Neural cell (in vitro differentiated cells): Measurements from ENCODE around the gene MAGI1. TPM values are rescaled to one million over a fixed set of nuclear protein-coding genes. Genes with fewer than 3 reads are reported as not detected.

ENCODE experiments used
- H2AFZ ChIP-seq: fragments of 200-600, 300-800 bp; sonication (generic), shearing (Covaris generic); 2 replicates; pipeline ENCODE4 v1.6.0; 2014; ENCODE audit warnings: low read depth, mild to moderate bottlenecking, antibody characterized with exemption, low read length, moderate library complexity
- H3F3A ChIP-seq: fragments of 200-600 bp; shearing (Covaris generic); 2 replicates; pipeline ENCODE4 v1.6.1; 2016; ENCODE audit warnings: mild to moderate bottlenecking, moderate library complexity, mixed read lengths, antibody characterized with exemption, low read length; ENCODE audit not compliant: insufficient read depth, poor library complexity, severe bottlenecking
- H3K27ac ChIP-seq: fragments of 200-600, 300-800 bp; sonication (generic), shearing (Covaris generic); 2 replicates; pipeline ENCODE4 v1.5.1; 2014; ENCODE audit warnings: mild to moderate bottlenecking, low read length, moderate library complexity
- H3K27me3 ChIP-seq: fragments of 300-800, 200-600 bp; sonication (generic), shearing (Covaris generic); 2 replicates; pipeline ENCODE4 v1.6.0; 2014; ENCODE audit warnings: mild to moderate bottlenecking, low read depth, low read length, moderate library complexity; ENCODE audit not compliant: insufficient read depth
- H3K36me3 ChIP-seq: fragments of 300-800, 200-600 bp; sonication (generic), shearing (Covaris generic); 2 replicates; pipeline ENCODE4 v1.5.1; 2014; ENCODE audit warnings: mild to moderate bottlenecking, antibody characterized with exemption, low read length, moderate library complexity; ENCODE audit not compliant: insufficient read depth
- H3K4me2 ChIP-seq: fragments of 300-800, 200-600 bp; sonication (generic), shearing (Covaris generic); 2 replicates; pipeline ENCODE4 v1.6.0; 2014; ENCODE audit warnings: mild to moderate bottlenecking, low read length
- H3K4me3 ChIP-seq: fragments of 300-800, 200-600 bp; sonication (generic), shearing (Covaris generic); 2 replicates; pipeline ENCODE4 v1.5.1; 2014; ENCODE audit warnings: mild to moderate bottlenecking, low read length, moderate library complexity
- H3K79me2 ChIP-seq: fragments of 200-600 bp; shearing (Covaris generic); replicated peaks from 2 replicates; pipeline ENCODE4 v1.6.0; 2014; ENCODE audit warnings: mild to moderate bottlenecking, low read length, moderate library complexity; ENCODE audit not compliant: insufficient read depth
- H3K9ac ChIP-seq: fragments of 300-800, 200-600 bp; sonication (generic), shearing (Covaris generic); 2 replicates; pipeline ENCODE4 v1.6.1; 2016; ENCODE audit warnings: mild to moderate bottlenecking, low read length, mixed read lengths
- H3K9me2 ChIP-seq: fragments of 200-600 bp; shearing (Covaris generic); 2 replicates; pipeline ENCODE4 v1.6.1; 2016; ENCODE audit warnings: mild to moderate bottlenecking, low read length, mixed read lengths; ENCODE audit not compliant: insufficient read depth
- H3K9me3 ChIP-seq: fragments of 200-600, 300-800 bp; sonication (generic), shearing (Covaris generic); 2 replicates; pipeline ENCODE4 v1.6.1; 2016; ENCODE audit warnings: mild to moderate bottlenecking, mixed run types, low read length, moderate library complexity, mixed read lengths
- H4K20me1 ChIP-seq: fragments of 200-600 bp; shearing (Covaris generic); 2 replicates; pipeline ENCODE4 v1.6.1; 2016; ENCODE audit warnings: mild to moderate bottlenecking, mixed run types; ENCODE audit not compliant: insufficient read depth
- CTCF ChIP-seq: fragments of 450-650 bp; IDR thresholded peaks from 2 replicates; pipeline ENCODE4 v1.5.1; 2014; ENCODE audit warnings: antibody characterized with exemption, mild to moderate bottlenecking, moderate library complexity; ENCODE audit not compliant: poor library complexity, severe bottlenecking
- EP300 ChIP-seq: fragments of 450-650 bp; conservative IDR thresholded peaks from 2 replicates; pipeline ENCODE4 v1.6.1; 2014; ENCODE audit warnings: antibody characterized with exemption, mild to moderate bottlenecking, moderate library complexity; ENCODE audit not compliant: poor library complexity, severe bottlenecking
- EZH2 ChIP-seq: fragments of 200-600, 300-800 bp; shearing (Covaris generic), sonication (generic); IDR thresholded peaks from 2 replicates; pipeline ENCODE4 v1.6.1; 2014; ENCODE audit warnings: antibody characterized with exemption, low read length, borderline replicate concordance, mild to moderate bottlenecking; ENCODE audit not compliant: insufficient read depth, poor library complexity, severe bottlenecking
- MXI1 ChIP-seq: fragments of 450-650 bp; conservative IDR thresholded peaks from 2 replicates; pipeline ENCODE4 v1.6.1; 2014; ENCODE audit warnings: antibody characterized with exemption, mild to moderate bottlenecking; ENCODE audit not compliant: poor library complexity, severe bottlenecking
- POLR2AphosphoS5 ChIP-seq: IDR thresholded peaks from 2 replicates; pipeline ENCODE4 v1.6.1; 2012
- RAD21 ChIP-seq: fragments of 450-650 bp; conservative IDR thresholded peaks from 2 replicates; pipeline ENCODE4 v1.6.1; 2014; ENCODE audit warnings: antibody characterized with exemption, mild to moderate bottlenecking, moderate library complexity
- REST ChIP-seq: IDR thresholded peaks from 2 replicates; pipeline ENCODE4 v1.6.1; 2012; ENCODE audit warnings: borderline replicate concordance
- SMC3 ChIP-seq: fragments of 450-650 bp; conservative IDR thresholded peaks from 2 replicates; pipeline ENCODE4 v1.6.1; 2014; ENCODE audit warnings: antibody characterized with exemption, mild to moderate bottlenecking, moderate library complexity; ENCODE audit not compliant: poor library complexity
- TAF1 ChIP-seq: IDR thresholded peaks from 2 replicates; pipeline ENCODE4 v1.6.1; 2012; ENCODE audit warnings: low read depth
- polyA plus RNA-seq: library from polyadenylated mRNA; depleted of rRNA; stranded (reverse); fragments of >200 nt; gene quantifications from 2 replicates; pipeline ENCODE4 v1.2.3, GENCODE V29; 2014

The MAGI1 gene
- polyA plus RNA-seq, 1 donor from 2014 or later, result 44.7 TPM

- H4K20me1 ChIP-seq, result no peaks in the 10 kb centered on the region
- TF ChIP-seq EZH2 (no peak), MXI1 (no peak), CTCF (no peak), POLR2AphosphoS5 (no peak), RAD21 (no peak), EP300 (no peak)
- H3K4me2 ChIP-seq, result no peak overlapping the region
Observed at GRCh38 chr3:65855370-65856100, 183.2 kb downstream of the MAGI1 start.

GRCh38 chr3:65854606-65855304, 184.0 kb downstream of the MAGI1 start:
- Histone ChIP-seq H3K9ac (no peak overlapping the region), H3K9me2 (no peaks in the 10 kb centered on the region), H3K36me3 (no peaks in the 10 kb centered on the region), H3K27ac (no peak overlapping the region), H3K4me2 (no peak overlapping the region), H3K79me2 (no peaks in the 10 kb centered on the region), H3F3A (no peaks in the 10 kb centered on the region), H3K27me3 (no peaks in the 10 kb centered on the region), H2AFZ (no peak overlapping the region), H4K20me1 (no peaks in the 10 kb centered on the region), H3K9me3 (no peaks in the 10 kb centered on the region), H3K4me3 (no peak overlapping the region)
- TF ChIP-seq SMC3 (no peak), MXI1 (no peak), REST (no peak), EZH2 (no peak), EP300 (no peak), POLR2AphosphoS5 (no peak), TAF1 (no peak), RAD21 (no peak), CTCF (no peak)

More at GRCh38 chr3:65855370-65856100, 183.2 kb downstream of the MAGI1 start:
- Histone ChIP-seq H2AFZ (no peak overlapping the region), H3F3A (no peaks in the 10 kb centered on the region), H3K9me3 (no peaks in the 10 kb centered on the region), H3K27me3 (no peaks in the 10 kb centered on the region), H3K4me3 (no peak overlapping the region), H3K79me2 (no peaks in the 10 kb centered on the region), H3K27ac (no peak overlapping the region), H3K36me3 (no peaks in the 10 kb centered on the region), H3K9ac (no peak overlapping the region), H3K9me2 (no peaks in the 10 kb centered on the region)
